Right atrium auricular region (tissue), 2 donors: Measurements from ENCODE around the gene TRIP10. TPM values are rescaled to one million over a fixed set of nuclear protein-coding genes. Genes with fewer than 3 reads are reported as not detected.
"Not testable (repeated sequence)": the region's sequence is repeated elsewhere in the genome, so short reads cannot be mapped to it uniquely, and the experiment has no call there.

Experiments used
- DNase-seq: peaks from one replicate; pipeline ENCODE4 v3.0.0-alpha.2; 2019; ENCODE audit warnings: low spot score
- H3K27ac ChIP-seq, 2 donors: fragments of 200-600 bp; sonication (generic); 1 replicate in 1 of 2; 2 replicates in 1 of 2; pipeline ENCODE4 v1.5.1; 2016 to 2019
- H3K27me3 ChIP-seq, 2 donors: fragments of 200-600 bp; sonication (generic); one replicate each; pipeline versions ENCODE4 v1.5.1 to v1.6.0; 2017 to 2019
- H3K36me3 ChIP-seq: fragments of 200-600 bp; sonication (generic); one replicate; pipeline ENCODE4 v1.5.1; 2016
- H3K4me1 ChIP-seq, 2 donors: fragments of 200-600 bp; sonication (generic); one replicate each; pipeline versions ENCODE4 v1.5.1 to v1.6.0; 2017 to 2019
- H3K4me3 ChIP-seq, 2 donors: fragments of 200-600 bp; sonication (generic); 1 replicate in 1 of 2; 2 replicates in 1 of 2; pipeline ENCODE4 v1.5.1; 2017 to 2019; ENCODE audit warnings: mild to moderate bottlenecking in 1 of 2, moderate library complexity in 1 of 2
- H3K9me3 ChIP-seq, 2 donors: fragments of 200-600 bp; sonication (generic); one replicate each; pipeline ENCODE4 v1.5.1; 2019
- total RNA-seq, 2 donors: library from RNA; depleted of rRNA; stranded (reverse); fragments of >200 nt; gene quantifications; one replicate each; pipeline ENCODE4 v1.1.0, GENCODE V29; 2016
- TF ChIP-seq, protein P1 (sequence below), 2 donors: fragments of 200-600 bp; sonication (generic); IDR thresholded peaks; one replicate each; pipeline ENCODE4 v1.5.1; 2019; ENCODE audit warnings: antibody characterized with exemption in 2 of 2

TRIP10 gene
- total RNA-seq, 2 donors from 2014 or later = 39.6 to 65.3 TPM

DNA sequence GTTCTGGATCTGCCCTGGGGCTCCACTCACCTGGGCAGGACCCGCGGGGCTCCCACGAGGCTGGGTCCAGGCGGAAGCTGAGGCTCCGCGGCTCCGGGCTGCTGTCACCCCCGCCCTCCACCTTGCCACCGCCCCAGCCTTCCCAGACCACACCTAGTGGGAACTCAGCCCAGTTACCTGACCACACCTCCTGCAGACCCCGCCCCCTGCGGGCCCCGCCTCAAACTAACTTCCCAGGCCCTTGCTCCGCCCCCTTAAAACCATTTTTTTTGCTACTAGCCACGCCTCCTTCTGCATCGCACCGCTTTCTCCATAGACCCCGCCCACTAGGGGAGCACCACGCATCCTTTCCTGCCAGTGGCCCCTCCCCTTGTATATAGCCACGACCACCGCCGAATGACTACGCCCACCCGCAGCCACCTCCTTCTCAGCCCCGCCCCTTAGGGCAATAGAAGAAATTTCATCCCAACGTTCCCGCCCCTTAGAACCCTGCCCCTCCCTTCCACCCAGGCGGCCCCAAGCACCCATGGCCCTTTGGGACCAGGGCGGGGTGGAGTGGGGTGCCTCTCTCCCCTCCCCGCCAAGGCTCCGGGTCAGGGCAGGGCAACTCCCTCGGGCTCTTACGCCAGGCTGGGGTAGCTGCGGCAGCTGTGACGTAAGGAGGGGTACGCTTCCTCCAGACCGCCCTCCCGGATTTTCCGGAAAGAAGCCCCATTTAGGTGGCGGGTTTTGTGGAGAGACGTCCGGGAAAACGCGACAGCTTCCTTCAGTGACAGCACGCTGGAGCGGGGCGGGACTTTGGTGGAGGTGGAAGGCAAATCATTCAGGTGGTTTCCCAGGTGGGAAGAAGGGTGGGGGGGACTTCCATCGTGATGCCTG is 28.1 kb downstream of the TRIP10 start, which contains the start of gene SH2D3A:
Gene SH2D3A (minus strand): TSS at position 79 of the 879 bp plus-strand sequence. CDS start 3,687 bp downstream, outside the sequence.
- H3K9me3 ChIP-seq = no peaks in the 10 kb centered on the region
- H3K4me3 ChIP-seq = peak within 1 kb of the TSS; percentile 17 to 36
- TF ChIP-seq, protein P1, sequence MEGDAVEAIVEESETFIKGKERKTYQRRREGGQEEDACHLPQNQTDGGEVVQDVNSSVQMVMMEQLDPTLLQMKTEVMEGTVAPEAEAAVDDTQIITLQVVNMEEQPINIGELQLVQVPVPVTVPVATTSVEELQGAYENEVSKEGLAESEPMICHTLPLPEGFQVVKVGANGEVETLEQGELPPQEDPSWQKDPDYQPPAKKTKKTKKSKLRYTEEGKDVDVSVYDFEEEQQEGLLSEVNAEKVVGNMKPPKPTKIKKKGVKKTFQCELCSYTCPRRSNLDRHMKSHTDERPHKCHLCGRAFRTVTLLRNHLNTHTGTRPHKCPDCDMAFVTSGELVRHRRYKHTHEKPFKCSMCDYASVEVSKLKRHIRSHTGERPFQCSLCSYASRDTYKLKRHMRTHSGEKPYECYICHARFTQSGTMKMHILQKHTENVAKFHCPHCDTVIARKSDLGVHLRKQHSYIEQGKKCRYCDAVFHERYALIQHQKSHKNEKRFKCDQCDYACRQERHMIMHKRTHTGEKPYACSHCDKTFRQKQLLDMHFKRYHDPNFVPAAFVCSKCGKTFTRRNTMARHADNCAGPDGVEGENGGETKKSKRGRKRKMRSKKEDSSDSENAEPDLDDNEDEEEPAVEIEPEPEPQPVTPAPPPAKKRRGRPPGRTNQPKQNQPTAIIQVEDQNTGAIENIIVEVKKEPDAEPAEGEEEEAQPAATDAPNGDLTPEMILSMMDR (IDR thresholded peaks at IDR 0.05) = no peak
- peaks cover 0 to 22% of the 10 kb centered on the region in 2 donors for H3K4me1 ChIP-seq
- DNase-seq = no peak
- peaks cover 0 to 20% of the 10 kb centered on the region in 2 donors for H3K27me3 ChIP-seq
- H3K36me3 ChIP-seq = no peaks in the 10 kb centered on the region
- H3K27ac ChIP-seq = no peak within 1 kb of the TSS

DNA sequence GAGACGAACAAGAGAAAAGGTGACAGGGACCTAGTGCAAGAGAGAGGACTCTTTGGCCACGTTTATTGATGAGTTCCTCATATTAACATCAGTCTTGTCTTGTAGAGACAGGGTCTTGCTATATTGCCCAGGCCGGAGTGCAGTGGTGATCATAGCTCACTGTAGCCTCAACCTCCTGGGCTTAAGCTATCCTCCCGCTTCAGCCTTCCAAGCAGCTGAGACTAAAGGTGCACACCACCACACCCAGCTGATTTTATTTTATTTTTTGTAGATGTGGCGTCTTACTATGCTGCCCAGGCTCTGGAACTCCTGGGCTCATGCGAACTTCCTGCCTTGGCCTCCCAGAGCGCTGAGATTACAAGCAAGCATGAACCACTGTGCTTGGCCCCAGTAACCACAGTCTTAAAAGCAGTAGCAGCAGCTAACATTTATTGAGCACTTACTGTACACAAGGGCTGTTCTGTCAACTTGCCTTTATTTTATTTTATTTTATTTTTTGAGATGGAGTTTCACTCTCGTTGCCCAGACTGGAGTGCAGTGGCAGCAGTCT is 28.8 kb downstream of the TRIP10 start:
- TF ChIP-seq, protein P1 (IDR thresholded peaks at IDR 0.05) = no peak
- H3K9me3 ChIP-seq = no peaks in the 10 kb centered on the region
- H3K36me3 ChIP-seq = no peaks in the 10 kb centered on the region
- H3K27ac ChIP-seq = no peak overlapping the region
- peaks cover 0 to 22% of the 10 kb centered on the region in 2 donors for H3K4me1 ChIP-seq
- H3K27me3 ChIP-seq = peaks cover 0 to 20% of the 10 kb centered on the region in 2 donors
- DNase-seq = no peak
- peak overlapping the region in 1 of 2 donors; percentile 36 for H3K4me3 ChIP-seq

DNA sequence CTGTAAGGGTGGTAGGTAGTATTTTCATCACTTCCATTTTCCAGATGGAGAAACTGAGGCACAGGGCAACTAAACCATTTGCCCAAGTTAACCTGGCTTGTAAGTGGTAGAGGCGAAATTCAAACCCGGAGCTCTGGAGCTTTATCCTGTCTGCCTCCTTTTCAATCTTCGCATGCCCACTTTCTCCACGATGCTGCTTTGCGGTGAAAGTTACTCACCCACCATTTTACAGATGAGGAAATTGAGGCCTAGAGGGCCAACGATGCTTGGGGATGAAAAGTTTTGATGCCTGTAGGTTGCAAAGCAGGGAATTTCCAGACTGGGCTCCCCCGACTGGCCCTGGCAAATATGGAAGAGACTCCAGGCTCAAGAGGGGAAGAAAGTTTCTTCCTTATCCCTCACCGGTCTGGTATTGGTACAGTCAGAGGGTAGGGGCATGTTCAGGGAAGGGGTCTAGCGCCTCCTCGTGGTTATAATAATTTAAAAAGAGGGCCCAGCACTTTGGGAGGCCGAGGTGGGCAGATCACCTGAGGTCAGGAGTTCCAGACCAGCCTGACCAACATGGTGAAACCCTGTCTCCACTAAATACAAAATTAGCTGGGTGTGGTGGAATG is 29.6 kb downstream of the TRIP10 start:
- peaks cover 0 to 20% of the 10 kb centered on the region in 2 donors for H3K27me3 ChIP-seq

DNA sequence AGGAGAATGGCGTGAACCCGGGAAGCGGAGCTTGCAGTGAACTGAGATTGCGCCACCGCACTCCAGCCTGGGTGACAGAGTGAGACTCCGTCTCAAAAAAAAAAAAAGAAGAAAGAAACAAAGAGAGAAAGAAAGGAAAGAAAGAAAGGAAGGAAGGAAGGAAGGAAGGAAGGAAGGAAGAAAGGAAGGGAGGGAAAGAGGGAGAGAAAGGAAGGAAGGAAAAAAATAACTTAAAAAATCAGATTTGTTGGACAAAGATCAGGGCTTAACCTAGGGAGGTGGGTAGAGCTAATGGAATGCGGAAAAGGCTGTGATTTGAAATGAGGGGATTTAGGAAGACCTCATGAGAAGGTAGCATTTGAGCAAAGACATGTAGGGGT is 32.2 kb downstream of the TRIP10 start:
- not testable (repeated sequence) for H3K36me3 ChIP-seq, H3K9me3 ChIP-seq, DNase-seq, H3K27ac ChIP-seq, H3K4me3 ChIP-seq
- Histone ChIP-seq H3K4me1 (peaks cover 0 to 13% of the 10 kb centered on the region in 2 donors), H3K27me3 (peaks cover 0 to 13% of the 10 kb centered on the region in 2 donors)

More for the DNA sequence above, 29.6 kb downstream of the TRIP10 start:
- Histone ChIP-seq H3K9me3 (no peaks in the 10 kb centered on the region), H3K4me1 (peaks cover 0 to 22% of the 10 kb centered on the region in 2 donors), H3K4me3 (no peak overlapping the region), H3K36me3 (no peaks in the 10 kb centered on the region), H3K27ac (no peak overlapping the region)
- TF ChIP-seq, protein P1 (IDR thresholded peaks at IDR 0.05) = peak; percentile 23 to 61
- DNase-seq = no peak

DNA sequence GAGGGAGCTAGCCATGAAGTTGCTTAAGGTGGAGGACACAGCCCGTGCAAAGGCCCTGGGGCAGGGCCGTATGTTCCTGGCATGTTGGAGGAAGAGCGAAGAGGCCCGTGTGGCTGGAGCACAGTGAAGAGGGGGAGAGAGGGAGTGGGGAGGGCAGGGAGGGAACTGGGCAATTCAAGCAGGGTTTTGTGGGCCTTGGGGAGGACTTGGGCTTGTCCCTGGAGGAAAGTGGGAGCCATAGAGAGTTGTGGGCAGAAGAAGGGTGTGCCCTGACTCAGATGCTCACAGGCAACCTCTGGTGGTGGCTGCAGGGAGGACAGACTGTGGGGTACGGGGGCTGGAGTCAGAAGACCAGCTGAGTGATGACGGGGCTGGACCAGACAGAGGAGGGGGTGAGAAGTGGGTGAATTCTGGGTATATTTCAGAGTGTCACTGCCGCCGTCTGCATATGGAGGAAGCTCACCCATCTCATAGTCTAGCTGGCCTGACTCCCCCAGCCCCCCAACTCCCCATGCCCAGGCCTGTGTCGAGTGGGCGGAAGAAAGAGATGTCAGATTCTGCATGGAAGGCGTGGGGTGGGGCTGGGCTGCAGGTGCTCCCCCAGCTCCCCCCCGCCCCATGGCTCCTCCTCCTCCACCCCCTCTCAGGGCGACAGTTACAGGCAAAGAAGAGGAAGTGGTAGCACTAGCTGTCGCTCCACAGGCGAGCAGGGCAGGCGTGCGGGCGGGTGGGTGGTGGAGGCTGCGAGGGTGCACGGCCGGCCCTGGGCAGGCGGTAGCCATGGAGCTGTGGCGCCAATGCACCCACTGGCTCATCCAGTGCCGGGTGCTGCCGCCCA is 32.8 kb downstream of the TRIP10 start, which contains the start of gene VAV1:
Gene VAV1 (plus strand): TSS at position 681 of the 838 bp plus-strand sequence. CDS start 100 bp downstream, at position 781.
- Histone ChIP-seq H3K9me3 (no peaks in the 10 kb centered on the region), H3K4me3 (peak within 1 kb of the TSS; percentile 11 to 44), H3K27me3 (peaks cover 0 to 7% of the 10 kb centered on the region in 2 donors), H3K4me1 (peaks cover 0 to 7% of the 10 kb centered on the region in 2 donors), H3K27ac (no peak within 1 kb of the TSS), H3K36me3 (no peaks in the 10 kb centered on the region)
- TF ChIP-seq, protein P1 (IDR thresholded peaks at IDR 0.05) = no peak
- no peak for DNase-seq
